ENCODE data around the gene KCNK2.

DNA sequence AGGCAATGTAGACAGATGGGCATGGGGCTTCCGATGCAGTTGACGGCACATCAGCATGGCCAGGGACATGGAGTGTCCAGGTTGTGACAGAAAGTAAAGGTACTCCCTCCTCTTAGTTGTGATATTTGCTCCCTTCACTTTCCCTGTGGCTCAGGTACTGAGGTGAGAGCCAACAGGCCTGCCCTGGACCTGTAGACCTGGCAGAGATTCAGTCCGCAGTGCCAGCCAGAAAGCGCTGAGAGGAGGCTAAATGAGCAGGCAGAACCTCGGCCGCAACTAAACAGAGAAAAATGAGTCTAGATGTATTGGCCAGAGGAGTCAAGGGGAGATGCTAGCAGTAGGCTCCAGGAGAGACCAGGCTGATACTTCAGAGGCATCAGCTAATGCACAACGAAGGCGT lies 22.6 kb upstream of the KCNK2 start:
- no peak for TF ChIP-seq POLR2A (IDR thresholded peaks at IDR 0.05)
- TF ChIP-seq, protein P1, sequence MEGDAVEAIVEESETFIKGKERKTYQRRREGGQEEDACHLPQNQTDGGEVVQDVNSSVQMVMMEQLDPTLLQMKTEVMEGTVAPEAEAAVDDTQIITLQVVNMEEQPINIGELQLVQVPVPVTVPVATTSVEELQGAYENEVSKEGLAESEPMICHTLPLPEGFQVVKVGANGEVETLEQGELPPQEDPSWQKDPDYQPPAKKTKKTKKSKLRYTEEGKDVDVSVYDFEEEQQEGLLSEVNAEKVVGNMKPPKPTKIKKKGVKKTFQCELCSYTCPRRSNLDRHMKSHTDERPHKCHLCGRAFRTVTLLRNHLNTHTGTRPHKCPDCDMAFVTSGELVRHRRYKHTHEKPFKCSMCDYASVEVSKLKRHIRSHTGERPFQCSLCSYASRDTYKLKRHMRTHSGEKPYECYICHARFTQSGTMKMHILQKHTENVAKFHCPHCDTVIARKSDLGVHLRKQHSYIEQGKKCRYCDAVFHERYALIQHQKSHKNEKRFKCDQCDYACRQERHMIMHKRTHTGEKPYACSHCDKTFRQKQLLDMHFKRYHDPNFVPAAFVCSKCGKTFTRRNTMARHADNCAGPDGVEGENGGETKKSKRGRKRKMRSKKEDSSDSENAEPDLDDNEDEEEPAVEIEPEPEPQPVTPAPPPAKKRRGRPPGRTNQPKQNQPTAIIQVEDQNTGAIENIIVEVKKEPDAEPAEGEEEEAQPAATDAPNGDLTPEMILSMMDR (IDR thresholded peaks at IDR 0.05), result no peak

All from lower leg skin (tissue), 3 donors.